CD4-positive, CD25-positive, alpha-beta regulatory T cell (primary cell): ENCODE measurements around the gene MOCS3. TPM values are rescaled to one million over a fixed set of nuclear protein-coding genes. Genes with fewer than 3 reads are reported as not detected.
A peak's percentile ranks its signal among the peaks of the same experiment; 100 is the strongest.

Experiments used
- ATAC-seq, 2 donors: fragments of 150-1000 bp; cut with Tn5 transposase; one replicate each; pipeline ENCODE4 v1.10.0; 2021; ENCODE audit warnings: low read depth in 2 of 2, moderate number of reproducible peaks in 2 of 2, moderate library complexity in 1 of 2
- DNase-seq, 3 donors: peaks; one replicate each; pipeline versions ENCODE4 v3.0.0 to v3.0.0-alpha.2; 2012 to 2022; ENCODE audit warnings: mixed read lengths in 1 of 3
- H3K27ac ChIP-seq: one replicate; pipeline ENCODE4 v1.7.0; 2013; ENCODE audit warnings: mild to moderate bottlenecking, low read length; ENCODE audit not compliant: insufficient read depth, poor library complexity, severe bottlenecking
- H3K27me3 ChIP-seq: one replicate; pipeline ENCODE4 v1.7.0; 2013; ENCODE audit warnings: low read length; ENCODE audit not compliant: control insufficient read depth, insufficient read depth
- H3K36me3 ChIP-seq: one replicate; pipeline ENCODE4 v1.7.0; 2013; ENCODE audit warnings: mild to moderate bottlenecking, low read length, moderate library complexity; ENCODE audit not compliant: control insufficient read depth, insufficient read depth
- H3K4me1 ChIP-seq: 2 replicates; pipeline ENCODE4 v1.7.0; 2013; ENCODE audit warnings: mild to moderate bottlenecking, low read length; ENCODE audit not compliant: insufficient read depth, control insufficient read depth, poor library complexity, severe bottlenecking
- H3K4me3 ChIP-seq: one replicate; pipeline ENCODE4 v1.7.0; 2013; ENCODE audit warnings: low read depth, mild to moderate bottlenecking, low read length, moderate library complexity
- H3K9me3 ChIP-seq, 2 experiments: 1 replicate in 1 of 2; 2 replicates in 1 of 2; pipeline ENCODE4 v1.7.0; 2013; ENCODE audit warnings: low read length in 2 of 2, mild to moderate bottlenecking in 1 of 2, moderate library complexity in 1 of 2; ENCODE audit not compliant: control insufficient read depth in 2 of 2
- H3K27ac Mint-ChIP-seq, 3 donors: one replicate each; pipeline ENCODE4 v1.8.0; 2020 to 2022; ENCODE audit warnings: mild to moderate bottlenecking in 3 of 3, mixed read lengths in 3 of 3, moderate library complexity in 2 of 3
- H3K27me3 Mint-ChIP-seq: one replicate; pipeline ENCODE4 v1.8.0; 2022; ENCODE audit warnings: mild to moderate bottlenecking, mixed read lengths
- H3K36me3 Mint-ChIP-seq: one replicate; pipeline ENCODE4 v1.8.0; 2020; ENCODE audit warnings: mixed read lengths
- H3K4me1 Mint-ChIP-seq, 4 donors: one replicate each; pipeline ENCODE4 v1.8.0; 2020 to 2022; ENCODE audit warnings: mixed read lengths in 4 of 4, mild to moderate bottlenecking in 1 of 4
- H3K4me3 Mint-ChIP-seq, 4 donors: one replicate each; pipeline ENCODE4 v1.8.0; 2020 to 2022; ENCODE audit warnings: mild to moderate bottlenecking in 4 of 4, mixed read lengths in 4 of 4, moderate library complexity in 3 of 4
- H3K9me3 Mint-ChIP-seq, 7 donors: one replicate each; pipeline ENCODE4 v1.8.0; 2020 to 2022; ENCODE audit warnings: mixed read lengths in 7 of 7, mild to moderate bottlenecking in 3 of 7, moderate library complexity in 2 of 7
- polyA plus RNA-seq, 4 donors: library from polyadenylated mRNA; unstranded; fragments of 300-500 nt; fragmentation: Illumina TruSeq; gene quantifications; one replicate each; pipeline ENCODE4 v1.2.3, GENCODE V29; 2021
- total RNA-seq: library from RNA; stranded (reverse); gene quantifications from one replicate; pipeline ENCODE4 v1.2.3, GENCODE V29; 2022

The MOCS3 gene
- total and polyA plus RNA-seq, 5 donors from 2014 or later: 2.7 to 7.0 (median 4.3) TPM

GRCh38 chr20:50957798-50958614 is 612 bp upstream of the MOCS3 start, which contains the start of gene DPM1:
Gene DPM1, minus strand, starts transcription at chr20:50958532. Its CDS starts 9 bp downstream, at chr20:50958523.
- DNase-seq: peak in 2 of 3 donors; percentile 85 to 95
- Histone ChIP-seq H3K4me3 (peak within 1 kb of the TSS; percentile 95), H3K27ac (peak within 1 kb of the TSS; percentile 95), H3K27me3 (no peaks in the 10 kb centered on the region), H3K9me3 (no peaks in the 10 kb centered on the region), H3K36me3 (peaks cover 34% of the 10 kb centered on the region), H3K4me1 (peaks cover 26% of the 10 kb centered on the region)
- H3K36me3 Mint-ChIP-seq: peaks cover 16% of the 10 kb centered on the region
- no peaks in the 10 kb centered on the region for H3K27me3 Mint-ChIP-seq
- no peaks in the 10 kb centered on the region for H3K9me3 Mint-ChIP-seq
- H3K4me3 Mint-ChIP-seq: peak within 1 kb of the TSS; percentile 93 to 99 (median 96)
- ATAC-seq: peak; percentile 87
- peak within 1 kb of the TSS; percentile 97 to 100 (median 98) for H3K27ac Mint-ChIP-seq
- H3K4me1 Mint-ChIP-seq: peaks cover 28 to 82% (median 42%) of the 10 kb centered on the region in 4 donors

DNA sequence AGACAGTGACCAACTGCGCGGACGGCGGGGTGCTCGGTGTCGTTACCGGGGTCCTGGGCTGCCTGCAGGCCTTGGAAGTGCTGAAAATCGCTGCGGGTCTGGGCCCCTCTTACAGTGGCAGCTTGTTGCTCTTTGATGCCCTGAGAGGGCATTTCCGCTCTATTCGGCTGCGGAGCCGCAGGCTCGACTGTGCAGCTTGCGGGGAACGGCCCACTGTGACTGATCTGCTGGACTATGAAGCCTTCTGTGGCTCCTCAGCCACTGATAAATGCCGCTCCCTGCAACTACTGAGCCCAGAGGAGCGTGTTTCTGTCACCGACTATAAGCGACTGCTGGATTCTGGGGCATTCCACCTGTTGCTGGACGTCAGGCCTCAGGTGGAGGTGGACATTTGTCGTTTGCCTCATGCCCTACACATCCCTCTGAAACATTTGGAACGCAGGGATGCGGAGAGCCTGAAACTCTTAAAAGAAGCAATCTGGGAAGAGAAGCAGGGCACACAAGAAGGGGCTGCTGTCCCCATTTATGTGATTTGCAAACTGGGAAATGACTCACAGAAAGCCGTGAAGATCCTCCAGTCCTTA is 1.0 kb downstream of the MOCS3 start:
- H3K27me3 Mint-ChIP-seq: no peaks in the 10 kb centered on the region

DNA sequence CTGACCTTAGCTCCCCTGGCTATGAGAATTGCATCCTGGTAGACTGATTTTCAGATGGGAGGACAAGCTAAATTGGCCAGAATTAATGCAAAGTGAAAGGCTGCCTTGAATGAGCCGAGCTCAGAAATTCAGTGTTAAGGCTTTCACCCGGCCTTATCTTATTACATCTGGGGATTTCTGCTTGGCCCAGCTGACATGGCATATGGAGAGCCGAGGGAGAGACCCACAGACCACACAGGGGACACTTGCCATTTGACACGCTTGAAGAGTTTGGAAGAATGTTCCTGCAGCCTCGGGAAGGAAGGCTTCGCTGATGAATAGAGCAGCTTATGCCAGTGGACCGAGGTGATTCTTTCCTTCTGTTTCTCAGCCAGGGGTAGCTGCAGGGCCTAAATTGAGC is 9.0 kb downstream of the MOCS3 start:
- Mint-ChIP-seq H3K36me3 (no peaks in the 10 kb centered on the region), H3K27me3 (peaks cover 17% of the 10 kb centered on the region), H3K27ac (no peak overlapping the region), H3K4me3 (no peak overlapping the region), H3K4me1 (peaks cover 0 to 9% (median 6%) of the 10 kb centered on the region in 4 donors), H3K9me3 (no peaks in the 10 kb centered on the region)
- no peak for ATAC-seq
- no peak for DNase-seq
- no peaks in the 10 kb centered on the region for H3K4me1 ChIP-seq
- H3K4me3 ChIP-seq: no peak overlapping the region
- no peak overlapping the region for H3K27ac ChIP-seq
- H3K27me3 ChIP-seq: no peaks in the 10 kb centered on the region
- no peaks in the 10 kb centered on the region for H3K9me3 ChIP-seq
- H3K36me3 ChIP-seq: no peaks in the 10 kb centered on the region

More for the DNA sequence above, 1.0 kb downstream of the MOCS3 start:
- Histone ChIP-seq H3K36me3 (peaks cover 18% of the 10 kb centered on the region), H3K4me3 (peak overlapping the region; percentile 95), H3K27ac (peak overlapping the region; percentile 95), H3K9me3 (no peaks in the 10 kb centered on the region), H3K4me1 (peaks cover 26% of the 10 kb centered on the region), H3K27me3 (no peaks in the 10 kb centered on the region)
- H3K36me3 Mint-ChIP-seq: peaks cover 9% of the 10 kb centered on the region
- DNase-seq: no peak
- H3K4me3 Mint-ChIP-seq: peak overlapping the region; percentile 93 to 99 (median 96)
- ATAC-seq: no peak
- H3K9me3 Mint-ChIP-seq: no peaks in the 10 kb centered on the region
- H3K4me1 Mint-ChIP-seq: peaks cover 21 to 80% (median 38%) of the 10 kb centered on the region in 4 donors
- peak overlapping the region in 2 of 3 donors; percentile 67 to 97 for H3K27ac Mint-ChIP-seq

DNA sequence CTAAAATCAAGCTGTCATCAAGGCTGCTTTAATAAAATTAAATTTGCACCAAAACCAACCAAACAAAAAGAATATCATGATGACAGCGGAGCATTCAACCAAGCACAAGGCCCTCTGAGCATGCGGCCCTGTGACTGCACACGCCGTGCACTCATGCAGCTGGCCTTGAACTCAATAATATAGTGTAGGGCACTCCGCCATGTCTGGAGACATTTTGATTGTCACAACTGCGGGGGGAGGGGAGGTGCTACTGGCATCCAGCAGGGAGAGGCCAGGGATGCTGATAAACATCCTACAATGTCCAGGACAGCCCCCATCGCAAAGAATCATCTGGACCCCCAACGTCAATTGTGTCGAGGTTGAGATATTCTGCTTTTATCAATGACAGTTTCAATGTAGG is 9.7 kb downstream of the MOCS3 start:
- Mint-ChIP-seq H3K36me3 (no peaks in the 10 kb centered on the region), H3K4me3 (no peak overlapping the region), H3K9me3 (no peaks in the 10 kb centered on the region), H3K27ac (peak overlapping the region in 1 of 3 donors; percentile 49), H3K4me1 (peaks cover 0 to 7% (median 6%) of the 10 kb centered on the region in 4 donors), H3K27me3 (peaks cover 22% of the 10 kb centered on the region)
- ATAC-seq (no peak), DNase-seq (no peak)
- Histone ChIP-seq H3K9me3 (no peaks in the 10 kb centered on the region), H3K27ac (no peak overlapping the region), H3K4me1 (no peaks in the 10 kb centered on the region), H3K27me3 (peaks cover 2% of the 10 kb centered on the region), H3K36me3 (no peaks in the 10 kb centered on the region), H3K4me3 (no peak overlapping the region)

DNA sequence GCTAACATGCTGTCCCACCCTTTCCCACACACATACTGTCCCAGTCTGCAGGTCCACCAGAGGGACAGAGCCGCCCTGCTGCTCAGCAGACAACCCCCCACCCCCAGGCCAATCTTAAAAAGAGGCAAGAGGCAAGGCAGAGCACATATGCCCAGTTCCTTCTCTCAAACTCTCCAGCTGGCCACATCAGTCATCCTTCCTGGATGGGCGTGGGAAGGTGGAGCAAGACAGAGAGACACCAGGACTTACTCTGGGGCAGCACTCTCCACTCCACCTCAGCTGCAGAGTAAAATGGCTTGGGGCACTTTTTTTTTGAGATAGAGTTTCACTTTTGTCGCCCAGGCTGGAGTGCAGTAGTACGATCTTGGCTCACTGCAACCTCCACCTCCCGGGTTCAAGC is 10.8 kb downstream of the MOCS3 start:
- no peak overlapping the region for H3K27ac Mint-ChIP-seq
- H3K4me1 ChIP-seq: no peaks in the 10 kb centered on the region
- ATAC-seq (no peak), DNase-seq (no peak)
- H3K27ac ChIP-seq: no peak overlapping the region
- peaks cover 26% of the 10 kb centered on the region for H3K27me3 Mint-ChIP-seq
- peaks cover 2% of the 10 kb centered on the region for H3K27me3 ChIP-seq
- H3K9me3 Mint-ChIP-seq: no peaks in the 10 kb centered on the region
- H3K4me3 ChIP-seq: no peak overlapping the region
- H3K4me1 Mint-ChIP-seq: peaks cover 0 to 5% (median 4%) of the 10 kb centered on the region in 4 donors
- H3K9me3 ChIP-seq: no peaks in the 10 kb centered on the region
- no peaks in the 10 kb centered on the region for H3K36me3 Mint-ChIP-seq
- H3K4me3 Mint-ChIP-seq: no peak overlapping the region
- H3K36me3 ChIP-seq: no peaks in the 10 kb centered on the region

DNA sequence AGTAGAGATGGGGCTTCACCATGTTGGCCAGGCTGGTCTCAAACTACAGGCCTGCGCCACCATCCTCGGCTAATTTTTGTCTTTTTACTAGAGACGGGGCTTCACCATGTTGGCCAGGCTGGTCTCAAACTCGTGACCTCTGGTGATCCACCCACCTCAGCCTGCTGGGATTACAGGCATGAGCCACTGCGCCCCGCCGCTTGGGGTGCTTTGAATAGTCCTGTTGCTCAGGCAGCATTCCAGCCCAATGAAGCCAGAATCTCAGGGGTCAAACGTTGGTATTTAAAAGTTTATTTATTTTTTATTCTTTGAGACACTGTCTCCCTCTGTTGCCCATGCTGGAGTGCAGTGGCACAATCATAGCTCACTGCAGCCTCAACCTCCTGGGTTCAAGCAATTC is 11.3 kb downstream of the MOCS3 start:
- H3K4me1 Mint-ChIP-seq: peaks cover 0 to 3% (median under 1%) of the 10 kb centered on the region in 4 donors
- no peaks in the 10 kb centered on the region for H3K36me3 Mint-ChIP-seq
- no peak overlapping the region for H3K27ac ChIP-seq
- no peak overlapping the region for H3K27ac Mint-ChIP-seq
- no peak overlapping the region for H3K4me3 ChIP-seq
- DNase-seq: no peak
- ATAC-seq: no peak
- no peak overlapping the region for H3K4me3 Mint-ChIP-seq
- no peaks in the 10 kb centered on the region for H3K9me3 Mint-ChIP-seq
- H3K36me3 ChIP-seq: no peaks in the 10 kb centered on the region
- no peaks in the 10 kb centered on the region for H3K9me3 ChIP-seq
- no peaks in the 10 kb centered on the region for H3K4me1 ChIP-seq
- peaks cover 2% of the 10 kb centered on the region for H3K27me3 ChIP-seq
- peaks cover 30% of the 10 kb centered on the region for H3K27me3 Mint-ChIP-seq

DNA sequence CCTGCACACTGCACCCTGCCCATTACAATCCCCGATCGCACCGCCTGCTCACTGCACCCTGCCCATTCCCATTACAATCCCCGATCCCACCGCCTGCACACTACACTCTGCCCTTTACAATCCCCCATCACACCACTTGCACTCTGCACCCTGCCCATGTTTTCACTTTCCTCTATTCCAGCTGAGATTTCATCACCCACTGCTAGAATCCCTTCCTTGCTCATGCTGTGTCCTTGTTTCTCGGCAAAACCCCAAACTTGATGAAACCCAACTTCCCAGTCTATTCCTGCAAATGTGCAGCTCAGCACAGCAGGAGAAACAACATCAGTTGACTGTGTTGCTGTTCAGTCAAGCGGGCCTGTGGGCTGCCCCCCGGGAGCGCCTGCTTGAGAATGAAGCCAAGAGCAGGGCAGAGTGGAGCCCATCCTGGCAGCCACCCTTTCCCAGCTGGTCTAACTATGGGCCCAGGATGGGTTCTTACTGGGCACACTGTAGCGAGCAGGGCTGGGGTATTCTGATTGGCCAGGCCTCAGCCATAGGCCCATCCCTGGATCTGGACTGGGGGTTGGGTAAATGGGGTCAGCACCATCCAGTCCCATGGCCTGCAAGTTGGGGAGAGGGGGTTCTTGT is 17.2 kb downstream of the MOCS3 start:
- ATAC-seq (no peak), DNase-seq (no peak)
- H3K27ac Mint-ChIP-seq: no peak overlapping the region
- no peaks in the 10 kb centered on the region for H3K9me3 ChIP-seq
- peaks cover 2% of the 10 kb centered on the region for H3K27me3 ChIP-seq
- peaks cover 0 to 4% (median 0%) of the 10 kb centered on the region in 7 donors for H3K9me3 Mint-ChIP-seq
- peaks cover 42% of the 10 kb centered on the region for H3K27me3 Mint-ChIP-seq
- no peak overlapping the region for H3K4me3 ChIP-seq
- no peaks in the 10 kb centered on the region for H3K4me1 Mint-ChIP-seq
- no peaks in the 10 kb centered on the region for H3K4me1 ChIP-seq
- H3K4me3 Mint-ChIP-seq: no peak overlapping the region
- H3K36me3 Mint-ChIP-seq: no peaks in the 10 kb centered on the region
- H3K36me3 ChIP-seq: no peaks in the 10 kb centered on the region
- H3K27ac ChIP-seq: no peak overlapping the region
